ENCODE results near the gene JMJD1C.
A peak's percentile ranks its signal among the peaks of the same experiment; 100 is the strongest.

JMJD1C gene

DNA sequence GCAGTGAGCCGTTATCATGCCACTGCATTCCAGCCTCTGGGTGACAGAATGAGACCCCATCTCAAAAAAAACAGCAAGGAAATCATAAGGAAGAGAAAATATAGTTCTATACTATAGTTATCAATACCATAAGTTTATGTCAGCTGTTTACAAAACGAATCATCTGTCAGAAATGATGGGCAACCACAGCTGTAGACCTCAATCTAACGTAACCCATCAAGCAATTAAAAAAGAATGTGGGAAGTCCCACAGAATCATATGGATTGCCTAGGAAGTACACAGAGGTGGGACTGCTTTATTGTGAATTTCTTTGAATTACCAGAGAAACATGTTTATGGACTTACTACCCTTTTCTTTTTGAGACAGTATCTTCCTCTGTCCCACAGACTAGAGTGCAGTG is 325.7 kb downstream of the JMJD1C start:
- no peak for DNase-seq (ENCODE audit: low read depth)
- TF ChIP-seq, protein P1, sequence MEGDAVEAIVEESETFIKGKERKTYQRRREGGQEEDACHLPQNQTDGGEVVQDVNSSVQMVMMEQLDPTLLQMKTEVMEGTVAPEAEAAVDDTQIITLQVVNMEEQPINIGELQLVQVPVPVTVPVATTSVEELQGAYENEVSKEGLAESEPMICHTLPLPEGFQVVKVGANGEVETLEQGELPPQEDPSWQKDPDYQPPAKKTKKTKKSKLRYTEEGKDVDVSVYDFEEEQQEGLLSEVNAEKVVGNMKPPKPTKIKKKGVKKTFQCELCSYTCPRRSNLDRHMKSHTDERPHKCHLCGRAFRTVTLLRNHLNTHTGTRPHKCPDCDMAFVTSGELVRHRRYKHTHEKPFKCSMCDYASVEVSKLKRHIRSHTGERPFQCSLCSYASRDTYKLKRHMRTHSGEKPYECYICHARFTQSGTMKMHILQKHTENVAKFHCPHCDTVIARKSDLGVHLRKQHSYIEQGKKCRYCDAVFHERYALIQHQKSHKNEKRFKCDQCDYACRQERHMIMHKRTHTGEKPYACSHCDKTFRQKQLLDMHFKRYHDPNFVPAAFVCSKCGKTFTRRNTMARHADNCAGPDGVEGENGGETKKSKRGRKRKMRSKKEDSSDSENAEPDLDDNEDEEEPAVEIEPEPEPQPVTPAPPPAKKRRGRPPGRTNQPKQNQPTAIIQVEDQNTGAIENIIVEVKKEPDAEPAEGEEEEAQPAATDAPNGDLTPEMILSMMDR (conservative IDR thresholded peaks at IDR 0.05; ENCODE audit: low read depth, low read length), result no peak

DNA sequence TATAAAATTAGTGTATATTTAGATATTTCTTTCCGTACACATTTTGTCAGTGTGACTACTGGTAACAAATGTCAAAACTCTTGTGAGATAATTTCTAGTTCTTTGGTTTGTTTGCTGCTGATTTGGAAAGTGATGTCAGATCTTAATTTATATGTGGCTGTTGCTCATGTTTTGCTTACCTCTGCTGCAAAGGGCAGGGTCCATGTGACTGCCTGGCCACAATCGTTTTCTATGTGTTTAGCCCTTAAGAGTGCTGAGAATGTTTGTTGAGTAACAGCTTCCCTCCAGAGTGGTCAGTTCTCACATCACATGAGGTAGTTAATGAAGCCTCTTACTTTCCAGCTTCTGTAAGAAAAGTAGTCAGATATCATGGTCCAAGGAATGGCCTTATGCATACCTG is 328.5 kb downstream of the JMJD1C start:
- DNase-seq (ENCODE audit: low read depth), result peak; percentile 95
- TF ChIP-seq, protein P1 (conservative IDR thresholded peaks at IDR 0.05; ENCODE audit: low read depth, low read length), result no peak

More for the DNA sequence above, 325.7 kb downstream of the JMJD1C start:
- H3K4me3 ChIP-seq (ENCODE audit: low read length), result no peak overlapping the region

DNA sequence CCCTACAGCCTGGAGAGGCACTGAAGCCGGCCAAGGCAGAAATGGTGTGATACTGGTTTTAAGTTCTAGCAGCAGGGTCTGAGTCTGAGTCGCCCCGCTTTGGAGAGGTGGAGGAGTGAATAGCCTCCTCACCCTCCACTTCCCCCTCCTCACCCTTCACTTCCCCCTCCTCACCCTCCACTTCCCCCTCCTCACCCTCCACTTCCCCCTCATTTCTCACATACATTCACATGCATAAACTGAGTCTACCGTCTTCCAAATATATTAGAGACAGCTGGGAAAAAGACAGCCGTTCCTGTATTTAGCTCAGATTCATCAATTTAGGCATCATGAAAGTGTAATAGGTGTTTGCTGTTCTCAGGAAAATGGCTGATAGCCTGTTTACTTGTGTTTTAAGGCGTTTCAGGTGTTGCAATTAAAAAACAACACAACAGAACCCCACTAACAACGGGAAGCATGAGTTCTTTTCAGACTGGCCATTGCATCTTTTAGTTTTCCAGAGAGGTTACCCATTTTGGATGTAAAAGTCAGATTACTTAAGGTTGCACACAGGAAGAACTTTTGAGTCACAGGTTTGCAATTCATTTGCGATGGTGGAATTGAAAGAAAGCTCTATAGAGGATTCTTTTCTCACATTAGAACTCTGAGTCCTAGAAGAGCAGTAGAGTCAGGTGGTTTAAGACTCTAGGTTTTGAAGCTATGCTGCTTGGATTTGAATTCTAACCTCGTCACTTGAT is 331.8 kb downstream of the JMJD1C start:
- DNase-seq (ENCODE audit: low read depth), result no peak
- TF ChIP-seq, protein P1 (conservative IDR thresholded peaks at IDR 0.05; ENCODE audit: low read depth, low read length), result no peak
- peak overlapping the region; percentile 96 for H3K4me3 ChIP-seq (ENCODE audit: low read length)

More for the DNA sequence above, 328.5 kb downstream of the JMJD1C start:
- no peak overlapping the region for H3K4me3 ChIP-seq (ENCODE audit: low read length)

DNA sequence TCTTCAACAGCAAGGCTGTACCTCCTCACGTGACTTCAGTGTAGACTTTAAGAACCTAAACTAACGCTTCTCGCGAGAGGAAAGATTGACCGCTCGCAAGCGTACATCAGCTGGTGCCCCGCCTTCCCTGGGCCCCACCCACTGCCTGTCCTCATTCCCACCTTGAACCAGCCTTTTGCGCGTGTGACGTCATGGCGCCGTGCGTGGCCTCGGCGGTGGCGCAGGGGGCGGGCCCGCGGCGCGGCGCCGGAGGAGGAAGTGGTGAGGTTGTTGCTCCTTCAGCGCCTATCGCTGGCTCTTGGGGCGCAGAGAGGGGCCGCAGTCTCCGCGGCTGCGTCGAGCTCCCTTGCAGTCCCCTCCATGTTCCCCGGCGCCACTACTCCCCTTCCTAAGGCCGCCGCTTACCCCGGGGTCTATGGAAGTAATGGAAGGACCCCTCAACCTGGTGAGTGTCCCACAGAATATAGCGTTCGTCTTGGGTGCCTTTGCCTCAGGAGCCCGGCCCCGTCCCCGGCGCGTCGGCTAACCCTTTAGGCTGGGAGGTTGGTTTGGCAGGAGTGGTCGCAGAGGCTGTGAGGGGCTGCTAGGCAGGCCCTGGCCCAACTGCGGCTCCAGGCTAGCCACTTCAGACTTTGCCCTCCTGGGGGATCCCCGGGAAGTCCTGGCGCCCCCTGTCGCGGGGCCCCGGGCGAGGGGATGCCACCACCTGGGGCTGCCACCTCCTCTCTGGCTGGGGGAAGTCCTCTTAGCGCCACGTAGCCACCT is 332.5 kb downstream of the JMJD1C start, which contains the start of gene NRBF2:
TSS of gene NRBF2 (plus strand) at position 273 of the 765 bp plus-strand sequence. CDS start at position 416, 143 bp downstream.
- TF ChIP-seq, protein P1 (conservative IDR thresholded peaks at IDR 0.05; ENCODE audit: low read depth, low read length), result peak; percentile 49
- H3K4me3 ChIP-seq (ENCODE audit: low read length), result peak within 1 kb of the TSS; percentile 96
- DNase-seq (ENCODE audit: low read depth), result peak; percentile 93

DNA sequence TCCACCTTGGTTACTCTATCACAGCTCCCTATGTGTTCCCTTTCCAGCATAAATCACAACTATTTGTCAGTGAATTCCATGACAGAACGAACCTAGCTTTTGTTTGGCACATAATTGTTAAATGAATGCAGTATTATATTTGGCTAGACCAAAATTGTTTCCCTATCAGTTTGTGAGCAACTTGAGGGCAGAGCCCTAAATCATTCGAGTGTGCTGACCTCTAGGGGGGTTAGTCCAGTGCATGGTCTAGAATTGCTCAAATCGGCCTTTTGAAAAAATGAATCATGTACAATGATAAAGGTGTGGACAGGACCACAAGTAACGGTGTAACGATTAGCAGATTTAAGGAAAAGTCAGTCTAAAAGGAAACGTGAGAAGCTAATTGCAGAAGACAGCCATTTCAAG is 333.1 kb downstream of the JMJD1C start:
- TF ChIP-seq, protein P1 (conservative IDR thresholded peaks at IDR 0.05; ENCODE audit: low read depth, low read length), result no peak

DNA sequence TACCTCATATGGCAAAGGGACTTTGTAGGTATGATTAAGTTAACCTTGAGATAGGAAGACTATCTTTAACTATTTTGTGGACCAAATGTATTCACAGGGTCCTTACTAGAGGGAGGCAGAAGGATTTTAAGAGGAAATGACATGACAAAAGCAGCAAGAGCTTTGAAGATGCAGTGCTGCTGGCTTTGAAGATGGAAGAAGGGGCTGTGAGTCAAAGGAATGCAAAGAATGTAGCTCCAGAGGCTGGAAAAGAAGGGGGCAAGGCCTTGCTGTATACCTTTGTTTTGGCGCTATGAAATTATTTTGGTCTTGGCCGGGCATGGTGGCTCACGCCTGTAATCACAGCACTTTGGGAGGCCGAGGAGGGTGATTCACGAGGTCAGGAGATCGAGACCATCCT is 335.9 kb downstream of the JMJD1C start:
- DNase-seq (ENCODE audit: low read depth), result no peak
- H3K4me3 ChIP-seq (ENCODE audit: low read length), result no peak overlapping the region
- TF ChIP-seq, protein P1 (conservative IDR thresholded peaks at IDR 0.05; ENCODE audit: low read depth, low read length), result no peak

More for the DNA sequence above, 333.1 kb downstream of the JMJD1C start:
- H3K4me3 ChIP-seq (ENCODE audit: low read length), result peak overlapping the region; percentile 5
- DNase-seq (ENCODE audit: low read depth), result no peak

Measured in retinal pigment epithelial cell (primary cell).